COLO829 (cell line): ENCODE measurements around the gene FUBP3.

Experiments used
- DNase-seq: peaks from one replicate; pipeline ENCODE4 v3.0.0; 2012; ENCODE audit warnings: low spot score

FUBP3 gene

DNA sequence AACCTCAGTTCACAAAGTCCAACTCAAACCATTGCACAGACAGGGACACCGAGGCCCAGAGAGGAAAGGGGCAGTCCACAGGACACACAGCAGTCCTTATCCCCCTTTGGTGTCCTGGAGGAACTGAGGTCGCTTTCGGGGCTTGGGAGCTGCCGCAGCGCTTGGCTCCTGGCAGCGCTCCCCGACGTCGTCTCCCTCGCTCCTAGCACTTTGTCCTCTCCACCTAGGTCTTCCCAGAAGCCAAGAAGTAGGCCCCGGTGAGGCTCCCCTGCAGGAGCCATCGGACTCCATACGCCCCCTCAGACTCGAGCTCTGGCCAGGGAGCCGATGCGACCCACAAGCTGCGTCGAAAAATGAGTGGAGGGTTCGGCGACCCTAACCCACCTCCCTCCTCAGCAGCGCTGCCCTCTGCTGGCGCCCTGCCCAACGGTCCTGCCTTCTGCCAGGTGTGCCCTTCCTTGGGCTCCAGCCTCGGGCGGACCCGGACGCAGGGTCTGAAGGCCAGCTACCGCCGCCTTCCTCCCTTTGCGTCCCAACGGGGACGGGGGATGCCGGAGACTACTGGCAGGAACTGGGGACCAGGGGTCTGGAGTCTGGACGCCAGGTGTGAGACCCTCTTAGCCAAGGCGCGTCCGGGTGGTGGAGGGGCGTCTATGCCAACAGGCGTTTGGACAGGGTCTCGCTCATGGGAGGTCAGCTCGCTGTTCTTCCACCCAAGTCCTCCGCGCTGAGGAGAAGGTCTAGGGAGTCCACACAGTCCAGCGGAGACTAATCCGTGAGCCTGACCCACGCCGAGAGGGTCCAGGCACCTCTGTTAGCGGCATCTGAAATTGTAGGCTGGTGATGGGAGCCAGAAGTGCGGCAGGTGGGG, 83.0 kb downstream of the FUBP3 start:
- no peak for DNase-seq

DNA sequence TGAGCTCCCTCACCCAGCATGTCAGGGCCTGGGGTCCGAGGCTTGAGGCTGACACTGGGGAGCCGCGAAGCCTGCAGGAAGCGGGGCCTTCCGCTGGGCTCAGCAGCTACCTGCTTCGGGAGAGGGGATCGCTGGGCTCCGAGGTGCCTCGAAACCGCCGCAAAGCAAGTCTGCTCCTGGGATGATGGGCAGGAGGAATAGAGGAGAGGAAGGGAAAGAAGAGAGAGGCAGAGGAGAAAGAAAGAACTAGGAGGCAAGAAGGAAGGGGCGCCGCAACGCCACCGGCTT, 83.5 kb downstream of the FUBP3 start:
- no peak for DNase-seq

DNA sequence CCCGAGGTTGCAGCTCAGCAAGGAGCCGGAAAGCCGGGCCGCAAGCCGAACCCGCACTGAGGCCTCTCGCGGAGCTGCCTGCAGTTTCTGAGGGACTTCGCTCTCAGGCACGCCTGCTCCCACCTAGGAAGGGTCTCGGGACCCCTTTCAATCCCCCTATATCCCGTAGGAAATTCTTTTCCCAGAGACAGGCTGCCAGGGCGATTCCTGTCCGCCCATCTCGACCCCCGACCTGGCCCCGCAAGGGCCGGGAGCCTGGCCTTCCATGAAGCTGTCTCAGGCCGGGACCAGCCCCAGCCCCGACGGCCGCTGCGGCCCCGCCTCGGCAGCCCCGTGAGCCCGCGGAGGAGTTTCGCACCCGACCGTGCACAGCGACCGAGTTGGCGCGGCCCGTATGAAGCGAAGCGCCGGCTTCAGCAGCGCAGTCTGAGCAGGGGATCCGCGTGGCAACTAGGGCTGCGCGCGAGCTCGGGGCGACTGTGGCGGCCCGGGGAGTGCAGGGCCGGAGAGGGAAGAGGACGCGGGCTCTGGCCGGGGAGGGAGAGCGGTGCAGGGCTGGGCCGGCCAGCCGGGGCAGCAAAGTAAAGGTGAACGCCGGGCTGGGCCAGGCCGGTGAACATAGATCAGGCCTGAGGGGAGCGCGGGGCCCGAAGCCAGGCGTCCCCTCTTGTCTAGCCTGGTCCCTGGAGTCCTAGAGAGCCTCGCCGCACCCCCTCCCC, 84.0 kb downstream of the FUBP3 start:
- no peak for DNase-seq

DNA sequence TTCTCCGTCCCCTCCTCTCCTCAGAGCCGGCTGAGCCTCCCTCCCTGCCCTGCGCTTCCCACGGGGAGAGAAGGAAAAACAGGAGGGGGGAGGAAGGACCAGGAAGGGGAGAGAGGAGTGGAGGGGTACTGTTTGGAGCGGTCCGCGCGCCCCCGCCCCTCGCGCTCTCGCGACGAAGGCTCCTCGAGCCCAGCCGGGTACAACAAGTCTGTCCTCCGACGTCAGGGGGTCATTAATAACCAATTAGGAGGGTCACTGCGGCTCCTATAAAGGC, 84.5 kb downstream of the FUBP3 start:
- no peak for DNase-seq

GRCh38 chr9:130664251-130665028, 85.1 kb downstream of the FUBP3 start, which contains the start of gene PRDM12:
PRDM12 (plus strand) TSS chr9:130664594; CDS start chr9:130664654, 60 bp downstream.
- DNase-seq: no peak

DNA sequence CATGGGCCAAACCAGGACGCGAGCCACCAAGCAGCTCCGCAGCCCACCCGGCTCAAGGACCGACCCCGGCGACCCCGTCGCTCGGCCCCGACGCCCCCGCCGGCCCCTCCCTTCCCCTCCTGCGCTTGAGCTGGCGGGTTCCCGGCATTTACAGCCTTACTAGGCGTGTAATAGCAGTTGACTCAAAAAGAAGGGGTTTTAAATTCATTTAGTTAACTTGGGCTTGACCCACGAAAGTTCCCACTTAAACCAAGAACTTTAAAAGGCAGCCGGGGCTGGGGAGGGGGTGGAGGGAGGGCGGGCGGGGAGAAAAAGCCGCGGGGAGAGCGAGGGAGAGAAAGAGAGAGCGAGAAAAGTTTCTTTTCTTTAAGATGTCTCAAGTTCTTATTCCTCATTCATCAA, 85.7 kb downstream of the FUBP3 start:
- no peak for DNase-seq

DNA sequence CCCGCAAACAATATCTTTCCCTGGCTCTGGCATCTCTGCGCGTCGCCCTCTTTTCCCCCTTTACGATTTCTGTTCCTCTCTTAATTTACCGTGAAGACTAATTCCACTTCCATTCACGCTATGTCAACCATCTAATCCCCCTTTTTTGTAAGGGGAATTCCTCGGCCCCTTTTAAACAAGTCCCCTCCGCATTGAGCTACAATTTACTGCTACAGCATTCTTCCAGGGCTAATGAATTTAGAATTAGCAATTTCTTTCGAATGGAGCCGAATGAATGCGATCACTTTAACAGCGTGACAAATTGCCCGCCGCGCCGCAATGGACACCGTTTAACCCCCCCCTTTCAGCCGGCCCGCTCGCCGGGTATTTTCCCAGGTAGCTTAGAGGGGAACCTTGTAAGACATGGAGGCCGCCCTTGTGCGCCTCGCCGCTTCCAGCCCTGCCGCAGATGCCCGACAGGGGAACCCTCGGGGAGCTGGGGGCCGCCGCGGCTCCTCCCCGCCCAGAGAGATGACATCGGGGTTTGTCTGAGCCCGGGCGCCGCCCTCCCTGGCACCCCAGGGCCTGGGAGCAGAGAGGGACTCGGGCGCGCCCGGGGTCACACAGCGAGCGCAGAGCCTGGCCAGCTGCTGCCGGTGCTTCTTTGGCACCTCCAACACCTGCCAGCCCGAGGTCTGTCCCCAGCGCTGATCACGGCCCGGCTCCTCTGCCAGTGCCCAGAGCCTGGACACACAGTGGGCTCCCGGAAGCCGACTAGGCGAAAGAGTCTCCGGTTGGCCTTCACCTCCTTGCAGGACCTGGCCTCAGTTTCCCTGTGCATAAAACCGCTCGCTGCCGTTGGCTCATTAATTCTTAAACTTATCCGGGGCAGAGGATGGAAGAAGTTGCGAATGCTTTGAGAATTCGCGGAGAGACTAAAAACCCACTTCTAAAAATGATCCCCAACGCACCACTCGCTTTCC, 86.3 kb downstream of the FUBP3 start:
- no peak for DNase-seq

DNA sequence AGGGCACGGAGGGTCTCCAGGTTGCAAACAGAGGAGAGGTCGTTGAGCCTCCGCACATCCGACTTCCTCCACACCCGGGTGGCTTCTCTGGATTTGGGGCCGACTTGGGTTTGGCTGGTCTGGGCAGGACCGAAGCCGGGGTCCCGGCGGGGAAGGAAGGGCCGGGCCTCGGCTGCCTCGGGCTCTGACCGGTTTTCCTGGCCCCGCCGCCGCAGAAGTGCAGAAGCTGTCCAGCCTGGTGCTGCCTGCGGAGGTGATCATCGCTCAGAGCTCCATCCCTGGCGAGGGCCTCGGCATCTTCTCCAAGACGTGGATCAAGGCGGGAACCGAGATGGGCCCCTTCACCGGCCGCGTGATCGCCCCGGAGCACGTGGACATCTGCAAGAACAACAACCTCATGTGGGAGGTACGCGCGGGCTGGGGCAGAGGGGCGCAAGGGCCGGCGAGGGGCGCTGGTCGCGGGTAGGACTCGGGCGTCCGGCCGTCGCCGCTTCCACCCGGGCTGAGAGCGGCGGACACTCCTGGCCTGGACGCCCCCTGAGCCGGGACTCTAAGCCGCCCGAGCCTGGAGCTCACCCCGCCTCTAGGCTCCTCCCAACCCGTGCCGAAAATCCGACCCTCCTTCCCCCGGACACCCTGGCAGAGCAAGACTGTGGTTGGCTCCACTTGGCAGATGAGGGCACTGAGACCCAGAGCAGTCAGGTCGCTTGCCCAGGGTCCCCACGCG, 87.2 kb downstream of the FUBP3 start:
- no peak for DNase-seq

DNA sequence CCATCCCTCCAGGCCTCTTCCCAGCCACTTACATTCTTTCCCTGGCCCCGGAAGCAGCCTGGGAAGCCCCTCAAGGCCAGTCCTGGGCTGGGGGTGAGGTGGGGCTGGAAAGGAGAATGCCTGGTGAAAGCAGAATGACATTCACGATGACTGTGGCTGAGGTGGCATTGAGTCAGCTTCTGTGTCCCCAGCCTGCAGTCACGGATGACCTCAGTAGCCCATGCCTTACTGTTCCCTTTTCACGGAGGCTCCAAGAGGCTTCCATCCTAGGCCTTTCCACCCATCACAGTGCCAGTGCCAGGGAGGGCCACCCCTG, 87.7 kb downstream of the FUBP3 start:
- DNase-seq: no peak

DNA sequence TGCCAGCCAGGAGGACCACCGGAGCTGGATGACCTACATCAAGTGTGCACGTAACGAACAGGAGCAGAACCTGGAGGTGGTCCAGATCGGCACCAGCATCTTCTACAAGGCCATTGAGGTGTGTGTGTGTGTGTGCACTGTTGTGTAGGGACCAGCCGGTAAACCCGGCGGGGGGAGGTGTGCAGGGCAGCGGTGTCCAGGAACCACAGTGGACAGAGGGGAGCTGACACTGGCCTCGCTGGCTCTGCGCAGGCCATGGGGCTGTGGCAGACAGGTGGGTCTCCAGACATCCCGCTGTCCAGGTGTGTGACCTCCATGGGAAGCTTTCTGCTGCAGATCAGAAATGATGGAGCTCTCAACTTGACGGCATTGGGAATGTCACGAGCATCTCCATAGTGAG, 88.8 kb downstream of the FUBP3 start:
- no peak for DNase-seq

- no peak for DNase-seq
Measured at GRCh38 chr9:130668659-130669058, 89.3 kb downstream of the FUBP3 start.

- no peak for DNase-seq
Measured at GRCh38 chr9:130669965-130670364, 90.6 kb downstream of the FUBP3 start.

DNA sequence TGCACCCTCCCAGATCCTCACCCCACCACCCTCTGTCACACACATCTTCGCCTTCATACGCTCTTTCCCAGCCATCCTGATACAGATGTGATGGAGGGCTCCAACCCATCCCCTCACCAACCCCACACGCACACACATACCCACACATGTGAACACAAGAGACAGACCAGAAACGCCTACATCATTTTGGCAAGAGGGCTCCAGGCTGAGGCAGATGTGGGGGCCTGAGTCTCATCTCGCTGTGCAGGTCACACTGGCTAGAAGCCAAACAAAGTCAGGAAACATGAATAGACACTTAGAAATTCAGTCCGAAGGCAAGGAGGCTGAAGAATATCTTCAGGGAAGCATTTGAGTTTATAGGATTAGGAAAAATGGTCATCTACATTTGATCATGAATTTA, 91.3 kb downstream of the FUBP3 start:
- DNase-seq: no peak

DNA sequence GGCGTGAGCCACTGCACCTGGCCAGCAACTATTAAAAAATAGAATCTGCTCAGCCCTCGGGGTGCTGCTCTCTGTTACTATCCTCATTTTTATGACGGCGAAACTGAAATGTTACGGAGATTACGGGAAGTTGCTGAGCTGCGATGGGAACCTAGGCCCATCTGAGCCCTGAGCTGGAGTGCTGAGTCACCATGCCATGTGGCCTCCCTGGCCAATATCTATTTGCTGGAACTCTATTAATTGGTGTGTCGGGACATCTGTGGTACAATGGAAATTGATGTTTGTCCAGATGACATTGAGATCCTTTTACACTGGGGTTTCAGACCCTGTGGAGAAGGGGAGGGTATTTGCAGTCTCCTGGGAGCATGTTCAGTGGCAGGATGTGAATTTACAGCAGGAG, 93.1 kb downstream of the FUBP3 start:
- DNase-seq: no peak

DNA sequence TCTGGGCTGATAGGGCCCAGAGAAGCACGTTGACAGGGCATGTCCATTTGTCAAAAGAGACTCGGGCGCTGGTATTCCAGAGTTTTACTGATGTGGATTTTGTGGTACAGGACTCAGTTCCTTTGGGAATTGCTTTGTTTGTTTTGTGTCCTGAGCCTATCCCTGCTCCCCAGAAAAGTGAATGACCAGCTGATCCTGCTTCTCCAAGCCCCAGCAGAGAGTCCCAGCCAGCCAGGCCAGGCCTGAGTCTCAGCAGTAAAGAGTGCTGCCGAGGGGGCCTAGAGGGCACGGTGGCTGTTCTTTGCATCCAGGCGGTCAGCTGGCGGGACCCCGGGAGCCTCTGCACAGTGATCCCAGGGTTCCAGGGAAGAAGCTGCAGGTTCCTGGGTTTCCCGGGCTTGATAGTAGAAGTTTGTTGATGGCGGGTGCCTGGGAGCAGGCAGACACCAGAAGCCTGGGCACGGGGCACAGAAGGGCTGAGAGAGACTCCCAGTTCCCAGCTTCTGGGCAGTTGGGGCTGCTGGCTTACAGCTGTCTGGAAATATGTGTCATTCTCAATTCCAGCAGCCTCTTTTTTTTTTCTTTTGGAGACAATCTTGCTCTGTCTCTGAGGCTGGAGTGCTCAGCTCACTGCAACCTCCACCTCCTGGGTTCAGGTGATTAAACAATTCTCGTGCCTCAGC, 93.7 kb downstream of the FUBP3 start:
- no peak for DNase-seq

GRCh38 chr9:130675396-130675795, 96.0 kb downstream of the FUBP3 start:
- DNase-seq: no peak

DNA sequence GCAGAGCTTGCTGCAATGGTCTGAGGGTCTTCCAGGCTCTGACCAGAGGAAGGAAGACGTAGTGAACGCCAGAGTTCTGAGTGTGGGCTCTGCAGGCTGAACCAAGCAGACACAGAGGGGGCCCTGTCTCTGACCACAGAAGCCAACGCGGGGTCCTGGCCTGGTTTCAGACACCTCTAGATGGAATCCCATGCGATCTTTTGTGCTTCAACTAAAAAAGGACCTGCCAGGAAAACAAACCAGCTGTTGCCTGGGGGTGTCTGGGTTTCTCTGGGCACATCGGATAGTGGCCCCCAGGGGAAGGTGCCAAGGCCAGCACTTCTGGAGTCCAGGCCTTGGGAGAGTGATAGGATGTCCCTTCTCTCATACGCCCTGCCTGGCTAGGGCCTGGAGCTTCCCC, 97.9 kb downstream of the FUBP3 start:
- DNase-seq: no peak

DNA sequence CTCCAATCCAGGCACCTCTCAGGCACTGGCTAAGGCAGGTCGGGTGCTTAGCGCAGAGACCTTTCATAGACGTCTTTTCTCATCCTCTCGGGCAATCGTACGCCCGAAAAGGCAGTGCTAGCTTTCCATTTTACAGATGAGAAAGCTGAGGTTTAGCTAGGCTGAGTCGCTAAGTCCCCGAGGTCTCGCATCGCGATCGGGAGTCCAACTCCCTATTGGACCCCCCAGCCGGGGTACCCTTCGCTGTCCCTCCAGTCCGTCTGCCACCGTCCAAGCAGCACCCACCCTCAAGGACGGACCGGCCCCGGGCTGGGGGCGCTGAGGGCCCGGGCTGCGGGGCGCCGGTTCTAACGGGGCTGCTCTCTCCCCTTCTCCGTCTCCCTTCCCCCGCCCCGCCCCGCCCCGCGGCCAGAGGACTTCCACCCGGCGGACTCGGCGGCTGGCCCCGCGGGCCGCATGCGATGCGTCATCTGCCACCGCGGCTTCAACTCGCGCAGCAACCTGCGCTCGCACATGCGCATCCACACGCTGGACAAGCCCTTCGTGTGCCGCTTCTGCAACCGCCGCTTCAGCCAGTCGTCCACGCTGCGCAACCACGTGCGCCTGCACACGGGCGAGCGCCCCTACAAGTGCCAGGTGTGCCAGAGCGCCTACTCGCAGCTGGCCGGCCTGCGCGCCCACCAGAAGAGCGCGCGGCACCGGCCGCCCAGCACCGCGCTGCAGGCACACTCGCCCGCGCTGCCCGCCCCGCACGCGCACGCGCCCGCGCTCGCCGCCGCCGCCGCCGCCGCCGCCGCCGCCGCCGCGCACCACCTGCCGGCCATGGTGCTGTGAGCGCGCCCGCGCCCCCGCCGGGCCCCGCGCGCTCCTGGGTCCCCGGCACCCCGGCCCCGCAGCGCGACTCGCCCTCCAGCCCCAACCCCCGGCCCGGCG, 101.7 kb downstream of the FUBP3 start:
- peak; percentile 94 for DNase-seq

- no peak for DNase-seq
Measured at GRCh38 chr9:130681769-130682420, 102.5 kb downstream of the FUBP3 start.
